ENCODE measurements around the gene SREK1IP1.

Gene SREK1IP1

GRCh38 chr5:64766941-64767340, 1.6 kb downstream of the SREK1IP1 start:
- peak overlapping the region; percentile 75 for H3K4me3 ChIP-seq (replicated peaks; ENCODE audit: low read depth, low read length)
- DNase-seq (ENCODE audit: low read depth) = no peak
- TF ChIP-seq, protein P1, sequence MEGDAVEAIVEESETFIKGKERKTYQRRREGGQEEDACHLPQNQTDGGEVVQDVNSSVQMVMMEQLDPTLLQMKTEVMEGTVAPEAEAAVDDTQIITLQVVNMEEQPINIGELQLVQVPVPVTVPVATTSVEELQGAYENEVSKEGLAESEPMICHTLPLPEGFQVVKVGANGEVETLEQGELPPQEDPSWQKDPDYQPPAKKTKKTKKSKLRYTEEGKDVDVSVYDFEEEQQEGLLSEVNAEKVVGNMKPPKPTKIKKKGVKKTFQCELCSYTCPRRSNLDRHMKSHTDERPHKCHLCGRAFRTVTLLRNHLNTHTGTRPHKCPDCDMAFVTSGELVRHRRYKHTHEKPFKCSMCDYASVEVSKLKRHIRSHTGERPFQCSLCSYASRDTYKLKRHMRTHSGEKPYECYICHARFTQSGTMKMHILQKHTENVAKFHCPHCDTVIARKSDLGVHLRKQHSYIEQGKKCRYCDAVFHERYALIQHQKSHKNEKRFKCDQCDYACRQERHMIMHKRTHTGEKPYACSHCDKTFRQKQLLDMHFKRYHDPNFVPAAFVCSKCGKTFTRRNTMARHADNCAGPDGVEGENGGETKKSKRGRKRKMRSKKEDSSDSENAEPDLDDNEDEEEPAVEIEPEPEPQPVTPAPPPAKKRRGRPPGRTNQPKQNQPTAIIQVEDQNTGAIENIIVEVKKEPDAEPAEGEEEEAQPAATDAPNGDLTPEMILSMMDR (IDR thresholded peaks at IDR 0.05; ENCODE audit: low read length, missing control alignments) = no peak

DNA sequence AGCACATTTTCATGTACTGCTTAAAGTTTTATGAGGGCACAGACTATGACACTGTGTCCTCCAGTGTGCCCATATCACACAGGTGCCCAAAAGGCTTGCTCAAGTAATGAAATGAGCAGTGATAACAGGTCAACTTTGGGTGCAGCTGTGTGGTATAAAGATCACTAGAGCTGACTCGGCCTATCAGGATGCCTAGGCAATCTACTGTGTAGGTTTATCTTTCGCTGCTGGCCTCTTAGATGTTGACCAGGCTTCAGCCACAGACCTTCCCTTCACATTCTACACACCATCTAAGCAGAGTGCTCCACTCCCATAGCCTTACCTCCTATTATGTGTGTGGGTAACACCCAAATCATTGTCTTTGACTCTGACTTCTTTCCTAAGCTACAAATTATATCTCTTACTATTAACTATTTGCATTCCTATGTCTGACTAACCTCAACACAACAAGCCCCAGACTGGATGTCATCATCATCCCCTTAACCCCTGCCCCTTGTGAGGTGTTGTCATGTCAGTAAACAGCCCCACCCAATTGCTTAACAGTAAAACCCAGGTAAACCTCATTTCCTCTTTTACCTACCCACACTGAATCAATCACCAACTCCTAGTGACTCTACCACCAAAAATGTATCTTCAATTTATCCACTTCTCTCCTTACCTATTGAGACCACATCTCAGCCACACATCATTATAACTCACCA, 2.5 kb downstream of the SREK1IP1 start:
- no peak overlapping the region for H3K4me3 ChIP-seq (replicated peaks; ENCODE audit: low read depth, low read length)
- TF ChIP-seq, protein P1 (IDR thresholded peaks at IDR 0.05; ENCODE audit: low read length, missing control alignments) = no peak
- peak; percentile 24 for DNase-seq (ENCODE audit: low read depth)

DNA sequence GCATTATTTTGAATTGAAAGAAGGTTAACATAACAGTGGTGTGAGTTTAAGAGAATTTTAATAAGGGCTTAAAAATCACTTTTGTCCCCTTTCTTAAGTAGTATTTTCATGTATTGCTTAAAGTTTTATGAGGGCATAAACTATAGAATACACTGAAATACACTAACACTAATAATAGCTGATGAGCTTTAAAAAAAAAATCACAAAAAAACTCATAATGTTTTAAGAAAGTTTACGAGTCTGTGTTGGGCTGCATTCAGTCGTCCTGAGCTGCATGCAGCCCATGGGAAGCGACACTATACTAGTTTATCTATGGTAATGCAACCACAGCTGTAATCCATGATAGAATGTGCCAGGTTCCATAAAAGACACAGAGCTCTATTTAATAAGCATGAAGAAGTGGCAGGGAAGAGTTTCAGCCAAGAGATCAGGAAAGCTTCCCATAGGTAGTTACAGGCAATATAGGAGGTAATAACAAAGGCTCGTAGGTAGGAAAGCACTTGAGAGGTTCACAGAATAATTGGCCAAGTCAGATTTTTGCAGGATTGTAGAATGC, 4.5 kb downstream of the SREK1IP1 start:
- no peak for DNase-seq (ENCODE audit: low read depth)
- no peak overlapping the region for H3K4me3 ChIP-seq (replicated peaks; ENCODE audit: low read depth, low read length)
- TF ChIP-seq, protein P1 (IDR thresholded peaks at IDR 0.05; ENCODE audit: low read length, missing control alignments) = no peak

DNA sequence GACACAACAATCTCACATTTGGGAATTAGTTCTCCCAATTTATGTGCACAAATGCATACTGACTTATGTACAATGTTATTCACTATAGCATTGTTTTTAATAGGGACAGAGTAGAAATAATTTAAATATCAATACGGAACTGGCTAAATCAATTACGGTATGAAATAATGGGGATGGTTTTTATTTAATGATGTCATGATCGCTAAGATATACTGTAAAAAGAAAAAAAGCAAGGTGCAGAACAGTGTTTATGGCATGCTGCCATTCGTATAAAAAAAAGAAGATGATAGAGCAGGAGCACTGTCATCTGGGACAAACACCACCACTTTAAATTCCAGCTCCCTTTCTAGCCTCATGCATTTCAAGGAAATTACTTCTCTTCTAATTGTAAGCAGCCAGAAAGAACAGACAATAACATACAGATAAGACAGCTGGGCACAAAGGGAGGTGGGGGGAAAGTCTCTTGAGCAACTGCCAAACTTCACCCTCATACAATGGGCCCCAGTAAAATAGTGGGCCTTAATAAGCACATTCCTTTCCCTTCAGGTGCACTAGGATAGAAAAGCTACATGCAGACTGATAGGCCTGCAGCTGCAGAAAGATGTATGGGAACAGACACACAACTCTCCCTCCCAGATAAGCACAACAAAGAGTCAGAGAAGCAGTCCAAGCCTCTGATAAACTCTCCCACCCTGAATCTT, 8.4 kb downstream of the SREK1IP1 start:
- no peak overlapping the region for H3K4me3 ChIP-seq (replicated peaks; ENCODE audit: low read depth, low read length)
- DNase-seq (ENCODE audit: low read depth) = peak; percentile 40
- TF ChIP-seq, protein P1 (IDR thresholded peaks at IDR 0.05; ENCODE audit: low read length, missing control alignments) = no peak

DNA sequence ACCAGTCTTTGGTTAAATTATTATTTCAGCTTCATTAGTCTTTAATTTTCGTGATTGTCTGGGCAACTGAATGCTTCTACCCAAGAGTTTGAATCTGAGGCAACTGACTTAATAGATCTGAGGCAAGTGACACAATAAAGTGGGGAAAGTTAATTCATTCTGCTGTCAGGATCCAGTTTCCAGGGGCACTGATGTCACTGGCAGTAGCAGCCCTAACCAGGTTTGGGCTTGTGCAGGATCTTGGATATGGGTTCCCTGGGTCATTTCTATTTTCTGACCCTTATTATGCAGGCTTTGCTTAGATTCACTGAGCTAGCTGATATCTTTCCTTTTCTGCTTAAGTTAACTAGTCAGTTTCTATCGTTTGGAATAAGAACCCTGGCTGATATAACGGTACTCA, 9.6 kb downstream of the SREK1IP1 start:
- no peak for DNase-seq (ENCODE audit: low read depth)
- TF ChIP-seq, protein P1 (IDR thresholded peaks at IDR 0.05; ENCODE audit: low read length, missing control alignments) = no peak
- no peak overlapping the region for H3K4me3 ChIP-seq (replicated peaks; ENCODE audit: low read depth, low read length)

DNA sequence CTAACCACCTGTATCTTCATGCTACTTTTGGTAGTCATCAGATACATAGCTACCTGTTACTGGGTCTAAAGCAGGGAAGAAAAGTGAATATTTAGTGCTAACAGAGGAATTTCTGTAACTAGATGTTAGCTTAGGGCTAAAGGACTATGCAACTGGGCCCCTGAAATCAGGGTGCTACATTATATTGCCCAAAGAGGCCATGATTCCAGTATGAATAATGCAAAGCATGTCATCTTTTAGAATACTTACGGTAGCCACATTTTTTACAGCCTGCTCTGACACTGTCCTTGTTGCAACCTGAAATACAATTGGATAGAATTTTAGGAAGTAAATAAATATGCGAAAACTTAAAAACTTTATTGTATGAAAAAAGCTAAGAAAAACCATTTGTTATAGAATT, 14.4 kb downstream of the SREK1IP1 start:
- DNase-seq (ENCODE audit: low read depth) = no peak
- H3K4me3 ChIP-seq (replicated peaks; ENCODE audit: low read depth, low read length) = no peak overlapping the region
- TF ChIP-seq, protein P1 (IDR thresholded peaks at IDR 0.05; ENCODE audit: low read length, missing control alignments) = no peak

Measured in fibroblast of pulmonary artery (primary cell).